LNCaP clone FGC (cell line): ENCODE data around the gene BCL2L1.

Source experiments
- DNase-seq: peaks from one replicate; pipeline ENCODE4 v3.0.0-alpha.2; 2011; ENCODE audit warnings: low read depth
- H3K4me3 ChIP-seq: 2 replicates; pipeline ENCODE4 v1.5.1; 2011; ENCODE audit warnings: mild to moderate bottlenecking, low read depth, low read length, control low read depth
- TF ChIP-seq, protein P1 (sequence below): IDR thresholded peaks from 2 replicates; pipeline ENCODE4 v1.5.1; 2012; ENCODE audit warnings: mild to moderate bottlenecking; ENCODE audit not compliant: control insufficient read depth, insufficient read depth; ENCODE audit errors: extremely low read depth

BCL2L1 gene

DNA sequence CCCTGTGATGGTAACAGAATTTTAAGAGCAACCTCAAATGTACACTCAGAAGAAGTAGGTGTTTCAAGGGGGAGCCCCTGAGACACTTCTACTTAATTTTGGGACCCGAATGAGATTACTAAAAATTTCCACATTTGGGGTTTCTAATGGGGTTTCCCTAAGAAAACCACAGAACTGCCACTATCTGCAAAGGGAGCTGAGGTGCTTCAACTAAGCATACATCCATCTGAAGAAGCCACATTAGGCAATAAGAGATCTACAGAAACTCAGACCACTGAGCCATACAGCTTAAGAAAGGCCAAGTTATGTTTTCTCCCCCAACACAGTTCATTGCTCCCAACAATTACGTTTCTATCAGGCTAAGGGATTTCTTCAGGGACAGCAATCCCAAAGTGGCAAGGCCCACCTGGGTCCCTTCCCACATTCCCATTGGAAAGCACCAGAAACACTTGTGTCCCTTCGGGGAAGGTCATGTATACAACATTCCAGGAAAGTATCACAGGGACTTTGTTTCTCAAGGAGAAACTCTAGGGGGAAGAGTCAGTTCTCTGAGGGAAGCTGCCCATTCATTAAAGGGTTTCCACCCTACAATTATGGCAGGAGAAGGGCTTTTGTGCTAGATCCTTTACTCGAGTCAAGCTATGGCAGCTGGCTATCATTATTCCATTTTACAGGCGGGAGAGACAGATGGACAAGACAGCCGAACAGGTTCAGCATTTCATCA, 5.0 kb downstream of the BCL2L1 start:
- no peak for DNase-seq
- no peak overlapping the region for H3K4me3 ChIP-seq
- TF ChIP-seq, protein P1, sequence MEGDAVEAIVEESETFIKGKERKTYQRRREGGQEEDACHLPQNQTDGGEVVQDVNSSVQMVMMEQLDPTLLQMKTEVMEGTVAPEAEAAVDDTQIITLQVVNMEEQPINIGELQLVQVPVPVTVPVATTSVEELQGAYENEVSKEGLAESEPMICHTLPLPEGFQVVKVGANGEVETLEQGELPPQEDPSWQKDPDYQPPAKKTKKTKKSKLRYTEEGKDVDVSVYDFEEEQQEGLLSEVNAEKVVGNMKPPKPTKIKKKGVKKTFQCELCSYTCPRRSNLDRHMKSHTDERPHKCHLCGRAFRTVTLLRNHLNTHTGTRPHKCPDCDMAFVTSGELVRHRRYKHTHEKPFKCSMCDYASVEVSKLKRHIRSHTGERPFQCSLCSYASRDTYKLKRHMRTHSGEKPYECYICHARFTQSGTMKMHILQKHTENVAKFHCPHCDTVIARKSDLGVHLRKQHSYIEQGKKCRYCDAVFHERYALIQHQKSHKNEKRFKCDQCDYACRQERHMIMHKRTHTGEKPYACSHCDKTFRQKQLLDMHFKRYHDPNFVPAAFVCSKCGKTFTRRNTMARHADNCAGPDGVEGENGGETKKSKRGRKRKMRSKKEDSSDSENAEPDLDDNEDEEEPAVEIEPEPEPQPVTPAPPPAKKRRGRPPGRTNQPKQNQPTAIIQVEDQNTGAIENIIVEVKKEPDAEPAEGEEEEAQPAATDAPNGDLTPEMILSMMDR = no peak

DNA sequence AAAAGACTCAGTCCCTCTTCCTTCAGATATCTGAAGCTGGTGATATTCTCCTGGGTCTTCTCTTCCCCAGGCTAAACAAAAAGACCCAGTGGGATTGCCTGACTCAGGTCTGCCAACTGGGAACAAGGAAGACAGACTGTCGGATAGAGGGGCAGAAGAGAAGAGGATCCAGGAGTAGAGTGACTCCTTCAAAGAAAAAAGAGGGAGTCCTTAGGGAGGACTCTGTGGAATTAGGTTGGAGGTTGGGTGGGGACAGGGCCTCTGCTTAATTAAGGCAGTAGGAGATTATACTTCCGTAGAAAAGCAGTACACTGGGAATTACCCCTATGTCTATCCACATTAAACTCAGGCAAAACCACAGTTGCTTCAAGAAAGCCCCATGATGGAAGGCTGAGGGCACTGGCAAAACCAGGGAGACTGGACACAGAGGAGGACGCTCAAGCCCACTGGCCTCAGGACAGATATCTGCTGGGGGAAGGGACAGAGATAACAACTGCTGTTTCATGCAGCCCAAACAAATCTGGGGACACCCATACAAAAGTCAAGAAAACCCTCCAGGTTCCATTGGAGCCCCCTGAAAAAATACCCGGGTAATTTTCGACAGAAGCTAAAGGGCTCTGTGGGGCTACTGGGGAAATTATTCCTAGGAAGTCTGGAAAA, 5.7 kb downstream of the BCL2L1 start:
- TF ChIP-seq, protein P1 = no peak
- H3K4me3 ChIP-seq = no peak overlapping the region
- no peak for DNase-seq

DNA sequence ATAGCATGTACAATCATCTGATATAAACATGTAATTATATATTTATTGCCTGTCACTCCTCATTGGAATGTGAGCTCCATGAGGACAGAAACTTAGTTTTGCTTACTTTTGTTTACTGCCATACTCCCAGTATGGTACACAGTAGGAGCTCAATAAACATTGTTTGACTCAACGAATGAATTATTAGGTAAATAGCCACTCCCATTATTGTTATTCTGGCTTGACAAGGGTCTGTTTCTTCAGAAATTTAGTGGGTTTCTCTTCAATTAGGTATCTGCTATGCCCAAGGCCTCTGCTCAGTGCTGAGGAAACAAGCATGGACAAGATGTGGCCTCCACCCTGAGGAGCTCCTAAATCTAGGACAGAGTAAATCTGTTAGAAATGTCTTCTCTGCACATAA, 6.3 kb downstream of the BCL2L1 start:
- no peak for DNase-seq
- TF ChIP-seq, protein P1 = no peak
- H3K4me3 ChIP-seq = no peak overlapping the region

DNA sequence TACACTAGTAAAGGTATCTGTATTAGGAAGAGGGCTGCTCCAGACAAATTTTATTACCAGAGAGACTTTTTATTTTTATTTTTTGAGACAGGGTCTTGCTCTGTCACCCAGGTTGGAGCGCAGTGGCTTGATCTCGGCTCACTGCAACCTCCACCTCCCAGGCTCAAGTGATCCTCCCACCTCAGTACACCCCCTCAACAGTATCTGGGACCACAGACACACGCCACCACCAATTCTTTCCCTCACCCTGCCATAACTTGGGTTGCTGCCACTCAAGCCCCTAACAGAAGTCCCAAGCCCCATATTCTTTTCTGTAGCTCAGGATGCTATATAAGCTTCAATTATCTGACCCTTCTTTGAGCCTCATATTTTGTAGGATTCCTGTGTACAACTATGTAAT, 6.9 kb downstream of the BCL2L1 start:
- TF ChIP-seq, protein P1 = no peak
- H3K4me3 ChIP-seq = no peak overlapping the region

DNA sequence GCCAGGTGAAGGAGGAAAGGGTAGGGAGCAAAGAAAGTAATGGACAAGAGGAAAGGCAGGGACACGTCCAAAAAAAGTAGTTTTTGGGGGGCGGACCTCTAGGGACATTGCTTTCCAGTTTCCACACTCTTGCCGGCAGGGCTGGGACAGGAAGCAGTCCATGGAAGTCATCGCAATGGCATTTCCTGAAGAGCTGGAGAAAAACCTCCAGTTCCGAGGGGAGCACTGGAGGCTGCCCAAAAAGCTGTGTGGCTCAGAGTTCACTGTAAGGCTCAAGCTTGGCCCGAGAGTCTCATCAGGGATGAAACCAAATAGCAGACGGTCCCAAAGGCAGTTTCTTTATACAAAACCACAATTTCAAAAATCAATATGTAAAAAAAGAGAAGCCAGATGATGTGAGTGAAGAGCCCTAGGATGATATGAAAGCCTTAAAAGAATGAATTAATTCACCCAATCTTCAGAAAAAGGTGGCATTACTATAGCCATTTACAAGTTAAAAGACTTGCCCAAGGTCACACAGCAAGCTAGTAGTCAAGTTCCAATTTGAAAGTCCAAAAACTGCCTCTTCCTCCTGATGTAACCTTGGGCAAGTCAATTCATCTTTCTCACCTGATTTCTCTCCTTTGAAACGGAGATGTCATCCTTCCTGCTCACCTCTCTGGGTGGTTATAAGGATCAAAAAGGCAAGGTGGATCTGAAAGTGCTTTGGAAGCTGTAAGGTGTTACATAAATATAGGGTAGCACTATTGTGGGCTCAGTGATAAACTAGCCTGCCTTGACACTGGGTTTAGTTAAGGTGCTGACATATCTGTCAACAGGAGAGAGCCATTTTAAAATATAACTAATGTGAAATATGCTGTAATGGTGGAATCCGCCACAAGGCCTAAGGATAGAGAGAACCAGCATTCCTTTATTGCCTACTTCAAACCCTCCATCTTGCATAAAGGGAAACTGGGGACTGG, 9.1 kb downstream of the BCL2L1 start:
- TF ChIP-seq, protein P1 = no peak
- no peak for DNase-seq
- peak overlapping the region; percentile 28; the same call in 1 of the 2 replicates for H3K4me3 ChIP-seq

More for the DNA sequence above, 6.9 kb downstream of the BCL2L1 start:
- DNase-seq = no peak

DNA sequence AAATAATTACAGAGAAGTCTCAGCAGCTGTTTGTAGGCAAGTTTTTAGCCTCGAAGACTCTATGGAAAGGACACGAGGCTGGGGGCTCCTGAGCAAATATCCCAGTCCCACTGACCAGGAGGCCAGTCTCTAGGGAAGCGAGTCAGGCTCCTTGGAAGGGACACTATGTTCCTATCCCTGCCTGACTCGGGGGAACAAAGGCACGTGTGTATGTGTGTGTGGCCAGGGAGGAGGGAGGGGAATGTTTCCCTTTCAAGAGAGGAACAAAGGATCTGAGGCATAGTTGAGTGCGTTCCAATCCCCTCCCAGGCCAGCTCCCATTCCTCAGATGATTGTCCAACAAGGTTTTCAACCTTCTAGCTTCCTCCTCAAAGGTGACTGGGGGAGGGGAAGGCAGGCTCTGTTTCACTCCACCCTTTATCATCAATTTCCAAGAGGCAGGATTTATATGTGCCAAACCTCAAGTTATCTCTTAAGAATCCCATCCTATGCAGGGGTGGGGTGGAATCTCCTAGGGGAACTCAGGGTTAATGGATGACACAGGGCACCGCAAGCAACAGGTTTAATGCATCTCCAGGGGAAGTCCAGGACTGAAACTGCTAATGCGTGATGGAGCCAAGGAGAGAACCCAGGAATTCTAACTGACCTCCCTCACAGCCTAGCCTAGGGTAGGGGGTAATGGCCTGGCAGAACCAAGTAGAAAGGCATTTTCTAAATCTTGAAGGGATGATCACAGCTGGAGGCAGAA, 9.9 kb downstream of the BCL2L1 start:
- H3K4me3 ChIP-seq = peak overlapping the region; percentile 28
- TF ChIP-seq, protein P1 = no peak
- peak; percentile 94 for DNase-seq
